NCI-H2107 (cell line): ENCODE measurements around the gene EFCAB14.
"Not testable (repeated sequence)": the region's sequence is repeated elsewhere in the genome, so short reads cannot be mapped to it uniquely, and the experiment has no call there.

Experiments used
- DNase-seq: peaks from one replicate; lab custom pipeline; 2025; lab: John Stamatoyannopoulos, UW

EFCAB14 gene, protein sequence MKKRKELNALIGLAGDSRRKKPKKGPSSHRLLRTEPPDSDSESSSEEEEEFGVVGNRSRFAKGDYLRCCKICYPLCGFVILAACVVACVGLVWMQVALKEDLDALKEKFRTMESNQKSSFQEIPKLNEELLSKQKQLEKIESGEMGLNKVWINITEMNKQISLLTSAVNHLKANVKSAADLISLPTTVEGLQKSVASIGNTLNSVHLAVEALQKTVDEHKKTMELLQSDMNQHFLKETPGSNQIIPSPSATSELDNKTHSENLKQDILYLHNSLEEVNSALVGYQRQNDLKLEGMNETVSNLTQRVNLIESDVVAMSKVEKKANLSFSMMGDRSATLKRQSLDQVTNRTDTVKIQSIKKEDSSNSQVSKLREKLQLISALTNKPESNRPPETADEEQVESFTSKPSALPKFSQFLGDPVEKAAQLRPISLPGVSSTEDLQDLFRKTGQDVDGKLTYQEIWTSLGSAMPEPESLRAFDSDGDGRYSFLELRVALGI

GRCh38 chr1:46718727-46719622 is at the start of gene EFCAB14:
EFCAB14 (minus strand) TSS chr1:46719114; CDS start chr1:46718087, 1,027 bp downstream.
- peak; percentile 98 for DNase-seq

GRCh38 chr1:46768445-46768844 is 49.5 kb upstream of the EFCAB14 start:
- no peak for DNase-seq

- DNase-seq: peak; percentile 17
These were observed 48.9 kb upstream of the EFCAB14 start for GRCh38 chr1:46767649-46768282.

DNA sequence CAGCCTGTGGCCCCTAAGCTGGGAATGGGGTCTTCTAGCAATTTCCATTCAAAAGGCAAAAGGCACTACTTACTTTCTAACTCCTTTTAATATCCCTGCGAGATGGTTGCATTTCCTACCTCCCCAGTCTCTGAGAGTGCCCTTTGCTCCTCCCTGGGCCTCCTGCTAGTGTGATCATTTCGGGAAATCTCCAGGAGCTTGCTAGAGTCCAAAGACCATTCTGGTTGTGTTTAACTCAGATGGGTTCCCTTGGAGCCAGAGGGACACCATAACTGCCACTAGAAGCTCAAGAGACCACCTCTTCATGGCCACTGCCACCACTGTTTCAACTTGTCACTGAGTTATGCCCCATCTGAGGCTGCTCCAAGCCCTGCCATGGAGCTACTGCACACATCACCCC is 45.5 kb upstream of the EFCAB14 start:
- DNase-seq: no peak

GRCh38 chr1:46761740-46762139 is 42.8 kb upstream of the EFCAB14 start:
- no peak for DNase-seq

GRCh38 chr1:46760558-46761166 is 41.7 kb upstream of the EFCAB14 start:
- no peak for DNase-seq

GRCh38 chr1:46757956-46758528 is 39.1 kb upstream of the EFCAB14 start:
- no peak for DNase-seq

- peak; percentile 62 for DNase-seq
These were observed 38.5 kb upstream of the EFCAB14 start for GRCh38 chr1:46757247-46757955.

GRCh38 chr1:46755121-46755520 is 36.2 kb upstream of the EFCAB14 start:
- DNase-seq: no peak

- not testable (repeated sequence) for DNase-seq
These were observed 35.8 kb upstream of the EFCAB14 start for GRCh38 chr1:46754707-46755106.

GRCh38 chr1:46753985-46754384 is 35.1 kb upstream of the EFCAB14 start:
- DNase-seq: no peak

- DNase-seq: no peak
These were observed 31.0 kb upstream of the EFCAB14 start for GRCh38 chr1:46749921-46750404.

- DNase-seq: no peak
These were observed 30.5 kb upstream of the EFCAB14 start for GRCh38 chr1:46749404-46749803.

GRCh38 chr1:46747683-46748288 is 28.9 kb upstream of the EFCAB14 start:
- DNase-seq: peak; percentile 31

- no peak for DNase-seq
These were observed 23.2 kb upstream of the EFCAB14 start for GRCh38 chr1:46742069-46742468.

DNA sequence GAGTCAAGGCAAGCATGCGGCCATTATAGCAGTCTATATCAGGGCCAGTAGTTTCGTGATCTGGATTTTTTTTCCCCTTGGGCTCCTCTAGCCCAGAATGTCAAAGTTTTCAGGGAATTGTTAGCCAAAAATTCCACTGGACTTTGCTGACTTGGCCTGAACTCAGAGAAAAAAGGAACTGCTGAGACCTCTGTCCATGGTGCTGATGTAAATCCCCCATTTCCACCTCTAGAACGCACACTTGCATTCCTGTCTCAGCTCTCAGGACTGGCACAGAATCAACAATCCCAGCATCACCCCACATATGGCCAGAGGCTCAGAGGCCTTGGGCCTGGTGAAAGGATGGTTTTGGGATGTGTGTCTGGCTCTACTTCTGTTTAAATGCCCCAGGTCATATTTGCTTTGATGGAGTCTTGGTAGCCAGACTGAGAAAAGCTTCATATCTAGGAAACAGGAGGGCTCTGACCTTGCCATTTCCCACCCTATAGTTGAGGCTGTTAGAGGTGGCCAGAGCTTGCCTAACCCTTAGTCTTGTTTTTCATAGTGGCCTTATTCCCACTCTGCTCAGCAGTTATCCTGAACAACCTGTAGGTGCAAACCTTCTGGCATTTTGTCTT is 16.9 kb upstream of the EFCAB14 start:
- no peak for DNase-seq

DNA sequence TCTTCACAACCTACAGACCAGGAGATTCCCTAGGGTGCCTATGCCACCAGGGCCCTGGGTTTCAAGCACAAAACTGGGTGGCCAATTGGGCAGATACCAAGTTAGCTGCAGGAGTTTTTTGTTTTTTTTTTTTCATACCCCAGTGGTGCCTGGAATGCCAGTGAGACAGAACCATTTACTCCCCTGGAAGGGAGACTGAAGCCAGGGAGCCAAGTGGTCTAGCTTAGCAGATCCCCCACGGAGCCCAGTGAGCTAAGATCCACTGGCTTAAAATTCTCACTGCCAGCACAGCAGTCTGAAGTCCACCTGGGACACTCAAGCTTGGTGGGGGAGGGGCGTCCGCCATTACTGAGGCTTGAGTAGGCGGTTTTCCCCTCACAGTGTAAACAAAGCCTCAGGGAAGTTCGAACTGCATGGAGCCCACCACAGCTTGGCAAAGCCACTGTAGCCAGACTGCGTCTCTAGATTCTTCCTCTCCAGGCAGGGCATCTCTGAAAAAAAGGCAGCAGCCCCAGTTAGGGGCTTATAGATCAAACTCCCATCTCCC is 9.5 kb upstream of the EFCAB14 start:
- DNase-seq: not testable (repeated sequence)

DNA sequence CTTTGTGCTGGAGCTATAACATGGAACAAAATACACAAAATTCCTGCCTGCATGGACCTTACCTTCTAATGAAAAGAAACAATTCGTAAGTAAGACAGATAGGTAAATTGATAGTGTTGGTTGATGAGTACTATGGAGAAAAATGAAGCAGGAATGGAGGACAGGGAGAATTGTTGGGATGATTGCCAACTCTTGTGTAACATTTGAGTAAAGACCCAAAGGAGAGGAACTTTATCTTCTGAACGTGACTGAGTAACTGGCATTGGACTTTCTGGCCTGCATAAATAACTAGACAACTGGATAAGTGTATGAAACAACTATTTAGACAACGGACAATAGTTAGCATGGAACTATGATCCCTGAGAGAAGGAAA is 6.8 kb upstream of the EFCAB14 start:
- DNase-seq: no peak

- DNase-seq: peak; percentile 88
These were observed 6.2 kb upstream of the EFCAB14 start for GRCh38 chr1:46724991-46725735.
